Hepatocyte (in vitro differentiated cells): ENCODE results near the gene TLR4. TPM values are rescaled to one million over a fixed set of nuclear protein-coding genes. Genes with fewer than 3 reads are reported as not detected.

ENCODE experiments used
- DNase-seq: peaks from one replicate; pipeline ENCODE4 v3.0.0-alpha.2; 2016; ENCODE audit warnings: low spot score
- H2AFZ ChIP-seq: fragments of 200-600 bp; sonication (generic); 2 replicates; pipeline ENCODE4 v1.6.0; 2016; ENCODE audit warnings: antibody characterized with exemption, mild to moderate bottlenecking
- H3K27ac ChIP-seq: fragments of 200-600 bp; sonication (generic); 2 replicates; pipeline ENCODE4 v1.5.1; 2016; ENCODE audit warnings: mild to moderate bottlenecking
- H3K27me3 ChIP-seq: fragments of 200-600 bp; sonication (generic); 2 replicates; pipeline ENCODE4 v1.6.1; 2016
- H3K36me3 ChIP-seq: fragments of 200-600 bp; sonication (generic); replicated peaks from 2 replicates; pipeline ENCODE4 v1.5.1; 2016; ENCODE audit warnings: low read depth; ENCODE audit not compliant: insufficient read depth
- H3K4me1 ChIP-seq: fragments of 200-600 bp; sonication (generic); 2 replicates; pipeline ENCODE4 v1.5.1; 2016; ENCODE audit warnings: mild to moderate bottlenecking, moderate library complexity; ENCODE audit not compliant: insufficient read depth
- H3K4me2 ChIP-seq: fragments of 200-600 bp; sonication (generic); 2 replicates; pipeline ENCODE4 v1.6.0; 2016
- H3K4me3 ChIP-seq: fragments of 200-600 bp; sonication (generic); 2 replicates; pipeline ENCODE4 v1.5.1; 2016; ENCODE audit warnings: mild to moderate bottlenecking
- H3K79me2 ChIP-seq: fragments of 200-600 bp; sonication (generic); 2 replicates; pipeline ENCODE4 v1.6.0; 2017; ENCODE audit warnings: mild to moderate bottlenecking
- H3K9me2 ChIP-seq: fragments of 200-600 bp; sonication (generic); replicated peaks from 2 replicates; pipeline ENCODE4 v1.6.0; 2017; ENCODE audit warnings: mild to moderate bottlenecking; ENCODE audit not compliant: insufficient read depth
- H3K9me3 ChIP-seq: fragments of 200-600 bp; sonication (generic); 2 replicates; pipeline ENCODE4 v1.5.1; 2016; ENCODE audit warnings: low read depth, mild to moderate bottlenecking
- H4K20me1 ChIP-seq: fragments of 200-600 bp; sonication (generic); 2 replicates; pipeline ENCODE4 v1.6.0; 2016; ENCODE audit warnings: mild to moderate bottlenecking; ENCODE audit not compliant: insufficient read depth, poor library complexity, severe bottlenecking
- EZH2 ChIP-seq: fragments of 200-600 bp; sonication (generic); IDR thresholded peaks from 2 replicates; pipeline ENCODE4 v1.6.1; 2016; ENCODE audit warnings: antibody characterized with exemption, mild to moderate bottlenecking, borderline replicate concordance
- EZH2phosphoT487 ChIP-seq: fragments of 200-600 bp; sonication (generic); IDR thresholded peaks from one replicate; pipeline ENCODE4 v1.6.1; 2018; ENCODE audit warnings: antibody characterized with exemption, mild to moderate bottlenecking, low read depth, moderate library complexity; ENCODE audit not compliant: unreplicated experiment, severe bottlenecking
- WGBS: methylation state at CpG from one replicate; pipeline ENCODE4 v1.1.6; 2016; ENCODE audit warnings: low lambda C conversion rate; ENCODE audit errors: missing lambda C conversion rate; 5-methylcytosine and 5-hydroxymethylcytosine counted together
- polyA plus RNA-seq: library from polyadenylated mRNA; unstranded; fragments of >200 nt; fragmentation: Nextera tagmentation; extraction: Ambion mirVana; gene quantifications from 2 replicates; pipeline ENCODE4 v1.2.1, GENCODE V29; 2016
- total RNA-seq: library from RNA; depleted of rRNA; stranded (reverse); fragments of >200 nt; gene quantifications from 2 replicates; pipeline ENCODE4 v1.2.3, GENCODE V29; 2014
- TF ChIP-seq, protein P1 (sequence below): fragments of 200-600 bp; sonication (generic); IDR thresholded peaks from 2 replicates; pipeline ENCODE4 v1.5.1; 2016; ENCODE audit warnings: antibody characterized with exemption, mild to moderate bottlenecking; ENCODE audit not compliant: poor library complexity

TLR4 gene
- total and polyA plus RNA-seq, 2 experiments from 2014 or later, result 0.33 to 1.7 TPM

GRCh38 chr9:117720066-117720465, 15.9 kb downstream of the TLR4 start:
- no peak for TF ChIP-seq EZH2phosphoT487
- TF ChIP-seq, protein P1, sequence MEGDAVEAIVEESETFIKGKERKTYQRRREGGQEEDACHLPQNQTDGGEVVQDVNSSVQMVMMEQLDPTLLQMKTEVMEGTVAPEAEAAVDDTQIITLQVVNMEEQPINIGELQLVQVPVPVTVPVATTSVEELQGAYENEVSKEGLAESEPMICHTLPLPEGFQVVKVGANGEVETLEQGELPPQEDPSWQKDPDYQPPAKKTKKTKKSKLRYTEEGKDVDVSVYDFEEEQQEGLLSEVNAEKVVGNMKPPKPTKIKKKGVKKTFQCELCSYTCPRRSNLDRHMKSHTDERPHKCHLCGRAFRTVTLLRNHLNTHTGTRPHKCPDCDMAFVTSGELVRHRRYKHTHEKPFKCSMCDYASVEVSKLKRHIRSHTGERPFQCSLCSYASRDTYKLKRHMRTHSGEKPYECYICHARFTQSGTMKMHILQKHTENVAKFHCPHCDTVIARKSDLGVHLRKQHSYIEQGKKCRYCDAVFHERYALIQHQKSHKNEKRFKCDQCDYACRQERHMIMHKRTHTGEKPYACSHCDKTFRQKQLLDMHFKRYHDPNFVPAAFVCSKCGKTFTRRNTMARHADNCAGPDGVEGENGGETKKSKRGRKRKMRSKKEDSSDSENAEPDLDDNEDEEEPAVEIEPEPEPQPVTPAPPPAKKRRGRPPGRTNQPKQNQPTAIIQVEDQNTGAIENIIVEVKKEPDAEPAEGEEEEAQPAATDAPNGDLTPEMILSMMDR, result no peak
- no peak for TF ChIP-seq EZH2
- no peak overlapping the region for H3K27ac ChIP-seq
- H3K4me1 ChIP-seq, result no peaks in the 10 kb centered on the region
- H3K36me3 ChIP-seq, result no peaks in the 10 kb centered on the region
- no peak overlapping the region for H2AFZ ChIP-seq
- H3K27me3 ChIP-seq, result no peaks in the 10 kb centered on the region
- WGBS, result 84% methylated on average over 2 of the region's 2 CpGs
- no peaks in the 10 kb centered on the region for H3K79me2 ChIP-seq
- no peak overlapping the region for H3K4me2 ChIP-seq
- no peaks in the 10 kb centered on the region for H3K9me3 ChIP-seq
- H4K20me1 ChIP-seq, result no peaks in the 10 kb centered on the region
- no peak overlapping the region for H3K4me3 ChIP-seq
- no peaks in the 10 kb centered on the region for H3K9me2 ChIP-seq
- DNase-seq, result no peak

DNA sequence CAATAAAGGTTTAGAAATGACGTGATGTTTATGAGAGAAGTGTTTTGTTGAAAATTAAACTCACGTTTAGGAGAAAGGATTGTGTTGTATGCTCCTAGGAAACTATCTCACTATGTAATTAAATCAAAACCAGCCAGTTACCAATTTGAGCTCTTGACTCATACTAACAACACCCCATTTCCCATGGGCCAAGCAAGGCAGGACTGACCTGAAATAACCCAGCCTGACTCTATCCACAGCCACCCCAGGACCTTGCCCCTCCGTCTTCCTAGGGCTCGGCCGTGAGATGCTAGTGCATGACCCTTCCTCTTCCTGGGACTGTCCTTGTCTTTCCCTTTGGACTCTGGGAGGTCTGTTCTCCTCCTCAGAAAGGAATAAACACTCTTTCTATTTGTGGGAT, 16.4 kb downstream of the TLR4 start:
- WGBS, result 65% methylated on average over 5 of the region's 5 CpGs

DNA sequence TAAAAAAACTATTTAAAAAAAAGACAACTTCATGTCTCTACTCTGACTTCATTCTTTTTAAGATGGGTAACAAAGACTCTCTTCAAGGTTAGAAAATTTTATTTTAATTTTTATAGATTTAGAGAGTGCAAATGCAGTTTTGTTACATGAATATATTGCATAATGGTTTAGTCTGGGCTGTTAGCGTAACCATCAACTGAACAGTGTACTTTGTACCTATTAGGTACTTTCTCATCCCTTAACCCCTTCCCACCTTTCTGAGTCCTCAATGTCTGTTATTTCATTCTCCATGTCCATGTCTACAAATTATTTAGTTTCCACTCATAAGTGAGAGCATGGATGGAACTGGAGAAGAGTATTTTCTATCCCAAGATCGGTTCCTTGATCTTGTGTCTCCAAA, 16.8 kb downstream of the TLR4 start:
- WGBS, result 58% methylated on average over 2 of the region's 2 CpGs
- Histone ChIP-seq H3K9me2 (no peaks in the 10 kb centered on the region), H3K4me2 (no peak overlapping the region)

More for the DNA sequence above, 16.4 kb downstream of the TLR4 start:
- Histone ChIP-seq H3K4me3 (no peak overlapping the region), H3K36me3 (no peaks in the 10 kb centered on the region), H3K27ac (no peak overlapping the region), H3K9me2 (no peaks in the 10 kb centered on the region), H4K20me1 (no peaks in the 10 kb centered on the region), H3K9me3 (no peaks in the 10 kb centered on the region), H3K79me2 (no peaks in the 10 kb centered on the region), H2AFZ (no peak overlapping the region), H3K4me1 (no peaks in the 10 kb centered on the region), H3K4me2 (no peak overlapping the region), H3K27me3 (no peaks in the 10 kb centered on the region)
- TF ChIP-seq EZH2 (no peak), EZH2phosphoT487 (no peak)
- TF ChIP-seq, protein P1, result no peak
- DNase-seq, result peak; percentile 13

More for the DNA sequence above, 16.8 kb downstream of the TLR4 start:
- Histone ChIP-seq H3K27me3 (no peaks in the 10 kb centered on the region), H3K79me2 (no peaks in the 10 kb centered on the region), H3K36me3 (no peaks in the 10 kb centered on the region), H3K4me3 (no peak overlapping the region), H3K4me1 (no peaks in the 10 kb centered on the region), H3K27ac (no peak overlapping the region), H3K9me3 (no peaks in the 10 kb centered on the region), H2AFZ (no peak overlapping the region), H4K20me1 (no peaks in the 10 kb centered on the region)
- no peak for DNase-seq
- no peak for TF ChIP-seq EZH2
- no peak for TF ChIP-seq EZH2phosphoT487
- TF ChIP-seq, protein P1, result no peak
